HL-60 (cell line): Measurements from ENCODE around the gene WWP2.

Source experiments
- DNase-seq, 2 experiments: peaks; one replicate each; pipeline ENCODE4 v3.0.0-alpha.2; 2010 to 2020; ENCODE audit warnings: low read depth in 1 of 2, low spot score in 1 of 2
- H3K27ac ChIP-seq: fragments of 250-450 bp; sonication (Bioruptor Pico); replicated peaks from 2 replicates; pipeline ENCODE4 v1.5.1; 2020; ENCODE audit warnings: mild to moderate bottlenecking, moderate library complexity
- H3K27me3 ChIP-seq: fragments of 250-450 bp; sonication (Bioruptor Pico); 2 replicates; pipeline ENCODE4 v1.5.1; 2021; ENCODE audit warnings: mild to moderate bottlenecking, moderate library complexity; ENCODE audit not compliant: insufficient read depth, poor library complexity, severe bottlenecking
- H3K4me3 ChIP-seq: replicated peaks from 2 replicates; pipeline ENCODE4 v1.5.1; 2011; ENCODE audit warnings: mild to moderate bottlenecking, control low read depth, low read length; ENCODE audit not compliant: insufficient read depth
- CTCF ChIP-seq: IDR thresholded peaks from one replicate; pipeline ENCODE4 v1.5.1; 2011; ENCODE audit warnings: low read length, control low read depth, inconsistent platforms; ENCODE audit not compliant: insufficient read depth
- GABPA ChIP-seq: IDR thresholded peaks from 2 replicates; pipeline ENCODE4 v1.6.1; 2012; ENCODE audit warnings: low read depth
- POLR2AphosphoS5 ChIP-seq: IDR thresholded peaks from 2 replicates; pipeline ENCODE4 v1.6.1; 2012; ENCODE audit warnings: low read depth
- REST ChIP-seq: IDR thresholded peaks from 2 replicates; pipeline ENCODE4 v1.6.1; 2012; ENCODE audit warnings: low read depth; ENCODE audit not compliant: insufficient replicate concordance
- SPI1 ChIP-seq: IDR thresholded peaks from 2 replicates; pipeline ENCODE4 v1.6.1; 2012; ENCODE audit warnings: low read depth, mild to moderate bottlenecking, borderline replicate concordance

The WWP2 gene

GRCh38 chr16:69880640-69881133 lies 118.6 kb downstream of the WWP2 start:
- no peak for TF ChIP-seq POLR2AphosphoS5
- no peak for TF ChIP-seq GABPA
- no peak for TF ChIP-seq REST
- TF ChIP-seq SPI1 = no peak
- no peak for TF ChIP-seq CTCF
- no peaks in the 10 kb centered on the region for H3K27me3 ChIP-seq
- no peak overlapping the region for H3K27ac ChIP-seq
- DNase-seq = no peak
- H3K4me3 ChIP-seq = no peak overlapping the region

- DNase-seq = no peak
Observed at GRCh38 chr16:69881141-69881540, 119.0 kb downstream of the WWP2 start.

GRCh38 chr16:69883744-69884143 lies 121.6 kb downstream of the WWP2 start:
- TF ChIP-seq SPI1 (no peak), GABPA (no peak), POLR2AphosphoS5 (no peak), REST (no peak), CTCF (no peak)
- H3K4me3 ChIP-seq = no peak overlapping the region
- H3K27ac ChIP-seq = no peak overlapping the region
- DNase-seq = no peak
- no peaks in the 10 kb centered on the region for H3K27me3 ChIP-seq

More at GRCh38 chr16:69881141-69881540, 119.0 kb downstream of the WWP2 start:
- Histone ChIP-seq H3K27me3 (no peaks in the 10 kb centered on the region), H3K27ac (no peak overlapping the region), H3K4me3 (no peak overlapping the region)
- TF ChIP-seq REST (no peak), SPI1 (no peak), GABPA (no peak), CTCF (no peak), POLR2AphosphoS5 (no peak)
